Erythroblast (primary cell): ENCODE data around the gene HMGXB3.

Experiments
- GATA1 ChIP-seq: IDR thresholded peaks from 2 replicates; pipeline ENCODE4 v1.6.1; 2011; ENCODE audit warnings: low read depth, mild to moderate bottlenecking, control low read depth, low read length, moderate library complexity
- POLR2A ChIP-seq: IDR thresholded peaks from 2 replicates; pipeline ENCODE4 v1.6.1; 2011; ENCODE audit warnings: mild to moderate bottlenecking, low read length

DNA sequence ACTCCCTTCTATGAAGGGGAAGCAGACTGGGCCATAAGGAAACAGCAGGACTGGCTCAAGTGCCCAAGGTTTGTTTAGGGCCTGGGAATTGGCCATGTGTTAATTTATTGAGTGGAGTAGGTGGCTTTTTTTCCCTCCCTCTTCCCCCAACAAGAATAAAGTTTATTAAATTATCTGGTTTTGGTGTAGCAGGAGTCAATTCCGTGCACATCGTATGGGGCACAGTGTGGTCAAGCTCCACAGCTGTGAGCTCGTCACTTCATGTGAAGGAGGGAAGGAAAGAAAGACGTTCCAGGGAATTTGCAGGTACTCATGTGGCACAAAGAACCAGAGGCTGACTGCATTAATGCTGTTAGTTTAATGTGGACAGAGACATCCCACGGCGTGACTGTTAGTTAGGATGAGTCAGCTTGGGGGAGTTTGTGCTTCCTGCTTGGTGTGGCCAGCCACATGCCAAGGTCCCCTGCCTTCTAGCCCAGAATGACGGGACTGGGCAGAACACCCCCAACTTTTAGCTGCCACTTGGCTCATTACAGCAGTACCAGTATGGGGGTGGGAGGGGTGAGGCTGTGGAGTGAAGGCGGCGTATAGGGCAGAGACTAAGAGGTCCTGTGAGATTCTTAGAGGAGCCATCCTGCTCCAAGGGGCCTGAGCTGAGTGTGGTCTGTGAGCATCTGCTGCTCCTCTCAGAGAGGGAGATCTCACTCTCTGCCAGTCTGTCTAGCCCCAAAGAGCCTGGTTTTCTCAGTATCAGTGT lies 52.6 kb downstream of the HMGXB3 start:
- no peak for TF ChIP-seq POLR2A
- TF ChIP-seq GATA1, result no peak
